ENCODE measurements around the gene SLC7A5. TPM values are rescaled to one million over a fixed set of nuclear protein-coding genes. Genes with fewer than 3 reads are reported as not detected.
"Not testable (repeated sequence)": the region's sequence is repeated elsewhere in the genome, so short reads cannot be mapped to it uniquely, and the experiment has no call there.

SLC7A5 gene
- total RNA-seq: 3.2 TPM
- 27.3 TPM for polyA plus RNA-seq

DNA sequence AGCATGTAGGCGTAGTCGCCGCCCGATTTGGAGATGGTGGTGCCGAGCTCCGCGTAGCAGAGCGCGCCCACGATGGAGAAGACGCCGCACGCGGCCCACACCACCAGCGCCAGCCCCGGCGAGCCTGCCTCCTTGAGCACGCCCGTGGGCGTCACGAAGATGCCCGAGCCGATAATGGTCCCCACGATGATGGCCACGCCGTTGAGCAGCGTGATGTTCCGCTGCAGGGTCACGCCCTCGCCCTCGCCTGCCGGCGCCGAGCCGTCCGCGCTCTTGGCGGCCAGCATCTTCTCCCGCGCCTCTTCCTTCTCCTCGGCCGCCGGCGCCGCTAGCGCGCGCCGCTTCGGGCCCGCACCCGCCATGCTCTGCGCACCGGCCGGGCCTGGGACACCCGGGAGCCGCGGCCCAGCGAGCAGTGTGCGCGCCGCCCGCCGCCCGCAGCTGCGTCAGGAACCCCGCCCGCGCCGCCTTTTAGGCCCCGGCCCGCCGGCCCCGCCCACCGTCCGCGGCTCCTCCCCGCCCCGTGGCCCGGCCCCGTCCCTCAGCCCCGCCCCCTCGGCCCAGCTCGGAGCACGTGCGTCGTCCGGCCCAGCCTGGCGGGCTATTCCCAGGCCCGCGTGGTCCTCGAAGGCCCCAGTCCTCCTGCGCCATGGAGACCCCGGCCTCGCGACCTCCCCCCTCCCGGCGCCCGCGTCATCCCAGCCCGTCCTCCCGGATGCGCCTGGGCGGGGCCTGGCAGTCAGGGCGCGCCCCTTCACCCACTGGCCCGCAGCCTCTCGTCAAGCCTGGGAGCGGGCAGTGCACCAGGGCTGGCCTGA, at the start of gene SLC7A5:
Gene SLC7A5, minus strand, starts transcription at position 447 of the 818 bp plus-strand sequence. Its CDS starts 85 bp downstream, at position 362.
- not testable (repeated sequence) for H3K36me3 ChIP-seq (ENCODE audit: insufficient read depth); H3K4me1 ChIP-seq (ENCODE audit: insufficient read depth); H3K27ac ChIP-seq (ENCODE audit: low read depth); DNase-seq (ENCODE audit: extremely low spot score)
- peak within 1 kb of the TSS; percentile 30 for H3K4me3 ChIP-seq (ENCODE audit: low read depth, low read length)
- 4% methylated on average over 109 of the region's 109 CpGs for WGBS

DNA sequence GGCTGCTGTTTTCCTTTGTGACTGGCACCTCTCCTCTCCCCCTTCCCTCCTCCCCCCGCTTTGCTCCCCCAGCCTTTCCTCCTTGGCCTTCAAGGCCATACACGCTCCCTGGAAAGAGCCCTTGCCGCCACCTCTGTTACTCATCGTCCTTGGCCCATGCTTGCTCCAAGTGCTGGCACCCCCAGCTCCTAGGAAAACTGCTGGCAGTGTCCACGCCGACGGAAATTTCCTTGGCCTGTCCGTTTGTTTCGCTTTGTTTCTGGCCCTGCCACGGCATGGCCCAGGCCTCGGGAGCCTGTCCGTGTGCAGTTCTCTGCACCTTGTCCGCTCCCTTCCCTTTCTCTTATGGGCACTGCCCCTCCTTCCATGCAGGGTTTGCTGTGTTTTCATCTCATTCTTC, 49.0 kb upstream of the SLC7A5 start:
- Histone ChIP-seq H3K27ac (ENCODE audit: low read depth) (no peak overlapping the region), H3K4me1 (ENCODE audit: insufficient read depth) (no peaks in the 10 kb centered on the region), H3K36me3 (ENCODE audit: insufficient read depth) (no peaks in the 10 kb centered on the region), H3K4me3 (ENCODE audit: low read depth, low read length) (no peak overlapping the region)
- 83% methylated on average over 13 of the region's 13 CpGs for WGBS
- no peak for DNase-seq (ENCODE audit: extremely low spot score)

DNA sequence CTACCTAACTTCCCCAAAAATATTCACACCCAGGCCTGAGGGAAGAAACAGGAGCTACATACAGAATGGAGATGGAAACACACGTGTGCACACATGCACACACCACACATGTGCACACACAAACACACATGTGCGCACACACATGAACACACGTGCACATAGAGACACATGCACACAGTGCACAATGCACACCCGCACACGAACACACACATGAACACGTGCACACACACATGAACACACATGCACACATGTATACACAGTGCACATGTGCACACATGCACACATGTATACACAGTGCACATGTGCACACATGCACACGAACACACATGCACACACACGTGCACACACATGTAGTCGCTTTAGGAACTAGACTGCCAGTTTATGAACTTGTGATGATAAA, 48.2 kb upstream of the SLC7A5 start:
- Histone ChIP-seq H3K4me1 (ENCODE audit: insufficient read depth) (no peaks in the 10 kb centered on the region), H3K4me3 (ENCODE audit: low read depth, low read length) (no peak overlapping the region), H3K27ac (ENCODE audit: low read depth) (no peak overlapping the region), H3K36me3 (ENCODE audit: insufficient read depth) (no peaks in the 10 kb centered on the region)
- 88% methylated on average over 9 of the region's 9 CpGs for WGBS
- no peak for DNase-seq (ENCODE audit: extremely low spot score)

DNA sequence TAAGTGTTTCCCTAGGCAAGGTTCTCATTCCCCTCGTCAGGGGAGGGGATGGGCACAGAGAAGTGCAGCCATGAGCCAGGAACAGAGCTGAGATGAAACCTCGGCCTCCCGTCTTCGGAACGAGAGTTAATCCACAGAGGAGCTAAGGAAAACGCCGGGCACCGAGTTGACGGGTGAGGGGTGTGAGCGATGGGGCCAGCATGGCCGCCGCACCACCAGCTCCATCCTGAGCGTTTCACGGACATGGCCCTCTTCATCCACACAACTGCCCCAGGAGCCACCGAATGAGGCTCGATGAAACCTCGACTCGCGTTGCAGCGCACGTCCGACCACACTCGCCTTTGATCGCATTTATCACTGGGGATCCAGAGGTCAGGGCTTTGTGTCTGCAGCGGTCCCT, 45.5 kb upstream of the SLC7A5 start:
- DNase-seq (ENCODE audit: extremely low spot score): no peak
- H3K4me3 ChIP-seq (ENCODE audit: low read depth, low read length): no peak overlapping the region
- H3K27ac ChIP-seq (ENCODE audit: low read depth): no peak overlapping the region
- H3K4me1 ChIP-seq (ENCODE audit: insufficient read depth): no peaks in the 10 kb centered on the region
- 89% methylated on average over 25 of the region's 25 CpGs for WGBS
- no peaks in the 10 kb centered on the region for H3K36me3 ChIP-seq (ENCODE audit: insufficient read depth)

DNA sequence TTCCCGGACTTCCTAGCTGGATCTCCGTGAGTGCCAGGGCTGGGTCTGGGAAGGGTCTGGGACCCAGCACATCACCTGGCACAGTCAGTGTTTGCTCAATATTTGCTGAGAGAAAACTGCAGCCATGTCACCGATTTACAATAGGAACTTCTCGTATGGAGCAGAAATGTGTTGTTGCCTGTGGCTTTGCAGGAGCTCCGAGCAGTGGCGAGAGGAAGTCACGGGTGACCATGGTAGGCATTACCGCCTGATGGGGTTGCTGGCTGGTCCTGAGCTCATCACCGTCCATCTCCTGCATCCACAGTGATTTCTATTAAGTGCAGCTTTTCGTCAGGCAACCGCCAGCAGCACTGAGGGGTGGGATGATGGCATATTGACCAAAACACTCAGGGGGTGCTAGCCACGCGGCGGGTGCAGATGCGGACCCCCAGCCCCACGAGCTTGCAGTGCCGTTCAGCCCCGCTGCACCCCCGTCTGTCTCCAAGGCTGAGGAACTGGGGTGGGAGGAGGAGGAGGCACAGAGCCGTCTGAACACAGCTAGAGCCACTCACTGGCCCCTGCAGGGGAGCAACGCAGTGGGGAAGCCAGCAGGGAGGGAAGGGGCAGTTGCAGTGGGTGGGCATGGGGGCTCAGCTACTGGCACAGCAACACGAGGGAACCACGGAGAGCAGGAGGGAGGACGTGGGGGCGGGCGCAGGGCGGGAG, 44.9 kb upstream of the SLC7A5 start:
- H3K36me3 ChIP-seq (ENCODE audit: insufficient read depth); H3K27ac ChIP-seq (ENCODE audit: low read depth); DNase-seq (ENCODE audit: extremely low spot score); H3K4me1 ChIP-seq (ENCODE audit: insufficient read depth); H3K4me3 ChIP-seq (ENCODE audit: low read depth, low read length): not testable (repeated sequence)
- 76% methylated on average over 27 of the region's 27 CpGs for WGBS

DNA sequence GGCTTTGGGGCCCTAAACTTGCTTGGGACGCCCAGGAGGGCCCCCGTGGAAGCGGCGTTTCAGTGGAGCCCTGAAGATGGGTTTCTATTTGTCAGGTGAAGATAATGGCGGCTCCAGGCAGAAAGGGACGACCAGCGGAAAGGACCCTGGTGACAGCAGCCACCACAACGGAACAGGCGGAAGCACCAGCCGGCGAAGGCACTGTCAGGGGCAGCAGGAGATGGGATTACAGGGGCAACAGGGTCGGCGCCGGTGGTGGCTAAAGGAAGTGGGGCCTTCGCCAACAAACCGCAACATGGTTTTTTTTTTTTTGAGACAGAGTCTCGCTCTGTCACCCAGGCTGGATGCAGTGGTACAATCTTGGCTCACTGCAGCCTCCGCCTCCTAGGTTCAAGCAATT, 43.4 kb upstream of the SLC7A5 start:
- WGBS: 80% methylated on average over 18 of the region's 18 CpGs
- H3K36me3 ChIP-seq (ENCODE audit: insufficient read depth); H3K4me3 ChIP-seq (ENCODE audit: low read depth, low read length); DNase-seq (ENCODE audit: extremely low spot score); H3K27ac ChIP-seq (ENCODE audit: low read depth); H3K4me1 ChIP-seq (ENCODE audit: insufficient read depth): not testable (repeated sequence)

DNA sequence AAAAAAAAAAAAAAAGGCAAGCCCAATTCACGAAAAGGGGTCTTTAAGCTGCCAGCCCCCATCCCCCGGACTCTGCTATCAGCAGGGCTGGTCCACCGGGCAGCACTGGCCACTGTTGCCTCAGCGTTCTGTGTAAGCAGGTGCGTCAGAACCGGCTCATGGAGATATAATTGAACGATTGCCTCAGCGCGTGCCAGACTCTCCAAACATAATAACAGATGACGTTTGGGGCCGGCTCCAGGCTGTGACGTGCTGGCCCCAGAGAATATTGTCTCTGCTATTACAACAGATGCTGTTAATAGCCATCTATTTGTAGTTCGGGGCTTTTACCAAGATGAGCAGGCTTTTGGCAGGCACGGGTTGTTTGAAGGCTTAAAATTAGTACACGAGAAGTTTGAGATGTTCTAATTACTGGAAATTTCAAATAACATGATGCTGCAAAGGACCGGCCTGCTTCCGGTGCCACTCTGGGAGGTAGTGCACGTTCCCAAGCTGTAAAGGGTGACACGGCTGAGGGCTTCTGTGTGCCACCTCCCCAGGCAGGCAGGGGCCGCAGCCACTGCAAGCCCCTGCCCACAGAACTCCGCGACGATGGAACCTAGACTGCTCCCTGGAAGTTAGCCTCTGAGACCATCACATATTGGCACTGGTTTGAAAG, 41.9 kb upstream of the SLC7A5 start:
- not testable (repeated sequence) for H3K4me1 ChIP-seq (ENCODE audit: insufficient read depth); H3K27ac ChIP-seq (ENCODE audit: low read depth); H3K4me3 ChIP-seq (ENCODE audit: low read depth, low read length); H3K36me3 ChIP-seq (ENCODE audit: insufficient read depth)
- DNase-seq (ENCODE audit: extremely low spot score): peak; percentile 26
- 55% methylated on average over 23 of the region's 23 CpGs for WGBS

DNA sequence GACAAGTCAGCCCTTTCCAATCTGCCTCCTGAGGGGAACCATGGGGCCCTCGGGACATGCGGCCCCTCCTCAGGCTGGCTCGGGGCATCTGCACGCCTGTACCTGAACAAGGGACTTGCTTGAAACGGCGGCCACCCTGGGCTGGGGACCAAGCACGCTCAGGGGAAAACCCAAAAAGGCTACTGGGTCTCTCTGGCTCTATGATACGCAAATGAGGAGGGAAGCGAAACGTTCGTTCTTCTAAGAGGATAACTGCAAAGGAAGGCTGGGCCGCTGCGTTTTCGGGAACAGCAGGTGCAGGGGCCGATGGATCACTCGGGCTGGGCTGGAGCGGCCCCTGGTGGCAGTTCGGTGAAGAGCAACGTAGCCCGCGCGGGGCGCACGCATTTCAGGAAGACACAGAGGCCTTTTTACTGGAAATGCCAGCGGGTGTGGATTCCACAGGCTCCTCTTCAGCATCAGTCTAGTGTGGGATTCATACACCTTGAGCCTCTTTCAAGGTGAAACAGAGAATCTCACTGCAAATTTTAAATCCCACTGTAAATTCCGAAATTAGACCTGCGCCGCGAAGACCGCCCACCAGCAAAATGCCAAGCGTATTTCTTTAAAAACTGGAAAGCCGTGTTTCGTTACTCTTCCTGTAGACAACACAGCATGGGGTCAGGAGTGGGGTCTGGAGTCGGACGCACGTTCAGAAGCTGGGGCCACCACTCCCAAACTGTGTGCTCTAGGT, 40.1 kb upstream of the SLC7A5 start:
- not testable (repeated sequence) for H3K36me3 ChIP-seq (ENCODE audit: insufficient read depth); H3K4me1 ChIP-seq (ENCODE audit: insufficient read depth); H3K27ac ChIP-seq (ENCODE audit: low read depth); H3K4me3 ChIP-seq (ENCODE audit: low read depth, low read length); DNase-seq (ENCODE audit: extremely low spot score)
- whole genome bisulfite sequencing: 35% methylated on average over 36 of the region's 36 CpGs

DNA sequence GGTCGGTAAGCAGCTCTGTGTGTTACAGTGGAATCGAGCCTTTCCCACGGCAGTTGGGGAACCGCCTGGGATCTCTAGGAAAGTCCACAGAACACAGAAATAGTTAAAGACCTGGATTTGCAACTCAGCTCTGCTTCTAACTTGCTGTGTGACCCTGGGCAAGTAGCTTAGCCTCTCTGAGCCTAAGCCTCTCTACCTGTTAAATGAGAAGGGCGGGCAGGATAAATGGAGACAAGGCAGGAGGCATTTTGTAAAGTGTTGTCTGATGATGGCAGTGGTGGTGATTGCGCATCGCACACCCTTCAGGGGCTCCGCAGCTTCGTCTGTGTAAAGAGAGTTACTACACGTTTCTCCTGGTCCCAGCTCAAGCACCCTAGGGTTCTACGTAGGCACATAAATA, 38.8 kb upstream of the SLC7A5 start:
- not testable (repeated sequence) for DNase-seq (ENCODE audit: extremely low spot score); H3K27ac ChIP-seq (ENCODE audit: low read depth); H3K36me3 ChIP-seq (ENCODE audit: insufficient read depth); H3K4me1 ChIP-seq (ENCODE audit: insufficient read depth); H3K4me3 ChIP-seq (ENCODE audit: low read depth, low read length)
- WGBS: 88% methylated on average over 11 of the region's 11 CpGs

DNA sequence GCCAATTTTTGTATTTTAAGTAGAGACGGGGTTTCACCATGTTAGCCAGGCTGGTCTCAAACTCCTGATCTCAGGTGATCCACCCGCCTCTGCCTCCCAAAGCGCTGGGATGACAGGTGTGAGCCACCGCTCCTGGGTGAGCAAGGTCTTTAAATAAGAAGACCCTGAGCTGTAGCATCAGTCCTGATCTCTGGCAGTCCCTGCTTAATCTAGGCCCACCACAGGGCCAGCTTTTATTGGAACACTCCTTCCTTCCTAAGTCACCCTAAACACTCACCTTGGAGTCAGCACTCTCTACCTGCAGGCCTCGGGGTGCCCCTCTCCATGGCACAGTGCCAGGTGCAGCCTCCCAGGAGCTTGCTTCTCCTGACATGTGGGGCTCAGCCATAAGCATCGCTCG, 36.2 kb upstream of the SLC7A5 start:
- H3K4me3 ChIP-seq (ENCODE audit: low read depth, low read length); H3K27ac ChIP-seq (ENCODE audit: low read depth); H3K36me3 ChIP-seq (ENCODE audit: insufficient read depth); H3K4me1 ChIP-seq (ENCODE audit: insufficient read depth); DNase-seq (ENCODE audit: extremely low spot score): not testable (repeated sequence)
- 88% methylated on average over 7 of the region's 7 CpGs for WGBS

DNA sequence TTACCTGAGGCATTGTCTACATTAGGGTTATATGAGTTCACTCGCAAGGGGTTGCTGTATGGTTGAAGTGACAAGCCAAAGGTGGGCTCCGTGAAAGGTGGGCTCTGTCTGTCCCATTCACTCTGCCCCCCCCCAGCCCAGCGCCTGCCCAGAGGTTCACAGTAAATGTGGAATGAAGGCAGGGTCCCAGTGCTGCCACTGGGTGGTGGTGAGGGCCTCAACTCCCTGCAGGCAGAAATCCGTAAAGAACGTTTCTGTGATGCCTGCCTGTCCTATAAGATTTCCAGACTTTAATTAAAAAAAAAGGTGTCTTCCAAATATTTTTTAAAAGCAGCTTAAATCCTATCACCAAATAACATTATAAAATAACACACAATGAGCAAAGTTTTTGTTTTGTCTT, 35.7 kb upstream of the SLC7A5 start:
- not testable (repeated sequence) for H3K36me3 ChIP-seq (ENCODE audit: insufficient read depth); DNase-seq (ENCODE audit: extremely low spot score); H3K27ac ChIP-seq (ENCODE audit: low read depth); H3K4me3 ChIP-seq (ENCODE audit: low read depth, low read length); H3K4me1 ChIP-seq (ENCODE audit: insufficient read depth)
- 87% methylated on average over 5 of the region's 5 CpGs for WGBS

DNA sequence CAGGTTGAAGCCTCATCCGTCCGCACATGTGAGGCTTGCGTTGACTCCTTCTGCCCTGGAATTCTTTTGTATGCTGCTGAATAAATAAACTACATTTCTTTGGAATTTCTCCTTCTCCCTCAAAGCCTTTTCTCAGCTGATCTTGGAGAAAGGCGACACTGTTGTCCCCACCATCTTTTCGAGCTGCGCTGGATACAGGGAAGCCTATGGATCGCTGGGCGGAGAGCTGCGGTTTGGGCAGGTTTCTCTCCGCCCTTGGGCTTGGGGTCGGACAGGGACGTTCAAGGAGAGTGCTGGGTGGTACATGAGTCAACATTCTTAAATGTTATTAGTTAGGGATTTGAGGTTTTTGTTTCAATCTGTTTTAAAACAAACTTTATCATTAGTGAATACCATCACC, 31.2 kb upstream of the SLC7A5 start:
- 82% methylated on average over 12 of the region's 12 CpGs for WGBS
- not testable (repeated sequence) for H3K36me3 ChIP-seq (ENCODE audit: insufficient read depth); H3K27ac ChIP-seq (ENCODE audit: low read depth); H3K4me1 ChIP-seq (ENCODE audit: insufficient read depth); H3K4me3 ChIP-seq (ENCODE audit: low read depth, low read length); DNase-seq (ENCODE audit: extremely low spot score)
